HG02623 (cell line): ENCODE results near the gene PTPRO.

Source experiments
- ATAC-seq: cut with Tn5 transposase; IDR thresholded peaks from one replicate; pipeline ENCODE4 v1.9.1; 2021; ENCODE audit warnings: moderate library complexity; ENCODE audit not compliant: unreplicated experiment

PTPRO gene

DNA sequence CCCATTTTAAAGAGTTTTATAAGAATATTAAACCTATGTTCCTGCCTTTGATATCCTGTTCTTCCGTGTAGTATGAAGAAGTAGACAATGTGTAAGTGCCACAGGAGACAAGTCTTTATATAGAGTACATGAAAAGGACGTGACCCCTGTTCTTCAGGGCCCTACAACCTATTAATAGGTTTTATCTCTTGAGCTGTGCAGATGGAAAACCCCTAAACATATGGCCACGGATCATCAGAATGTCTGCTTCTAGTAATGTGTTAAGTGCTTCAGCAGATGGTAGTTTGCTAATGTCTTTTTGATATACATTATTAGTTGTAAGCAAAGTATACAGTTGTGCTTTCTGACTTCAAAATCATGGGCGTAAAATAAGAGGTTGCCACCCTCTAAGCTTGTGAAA lies 228.5 kb downstream of the PTPRO start:
- no peak for ATAC-seq

DNA sequence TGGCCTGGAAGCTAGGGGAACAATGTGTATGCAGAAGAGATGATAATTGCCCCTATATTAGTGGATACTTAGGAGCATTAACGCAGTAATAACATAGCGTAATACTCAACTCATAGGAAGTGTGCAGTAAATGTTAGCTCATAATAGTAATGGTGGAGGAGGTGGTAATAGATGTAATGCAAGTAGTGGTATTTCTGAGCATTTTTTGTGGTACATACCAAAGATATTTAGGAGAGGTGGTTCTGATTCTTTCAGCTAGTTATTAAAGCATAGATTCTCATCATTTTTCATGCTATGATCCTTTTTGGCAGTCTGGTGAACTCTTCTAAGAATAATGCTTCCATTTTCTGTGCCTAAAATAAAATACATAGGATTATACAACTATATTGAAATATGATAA lies 233.1 kb downstream of the PTPRO start:
- ATAC-seq = no peak

DNA sequence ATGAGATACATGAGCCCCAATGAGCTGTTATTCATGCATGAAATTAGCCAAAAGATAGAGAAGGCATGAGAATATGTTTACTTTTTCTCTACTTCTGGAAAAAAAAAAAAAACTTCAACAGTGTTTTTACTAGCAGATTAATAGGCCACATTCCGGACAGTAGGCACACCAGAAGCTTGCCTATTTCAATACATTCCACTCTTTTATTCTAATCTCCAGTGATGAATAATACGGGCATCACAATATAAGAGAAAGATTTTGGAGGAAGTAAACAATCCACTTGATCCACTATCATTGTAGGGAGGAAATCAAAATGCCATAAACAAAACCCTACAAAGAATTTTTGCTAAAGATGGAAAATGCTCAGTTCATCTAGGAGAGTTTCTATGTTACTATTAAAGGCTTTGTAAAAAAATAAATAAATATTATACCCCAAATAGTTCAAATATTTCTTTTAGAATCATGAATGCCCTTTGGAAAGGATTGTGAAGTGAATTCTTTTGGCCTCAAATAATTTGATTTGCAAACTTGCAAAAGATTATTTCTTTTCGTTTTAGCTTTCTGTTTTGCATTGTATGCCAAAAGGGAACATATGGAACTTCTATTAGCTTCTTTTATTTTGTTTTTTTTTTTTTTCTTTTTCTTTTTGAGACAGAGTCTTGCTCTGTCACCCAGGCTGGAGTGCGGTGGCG lies 234.2 kb downstream of the PTPRO start:
- no peak for ATAC-seq

DNA sequence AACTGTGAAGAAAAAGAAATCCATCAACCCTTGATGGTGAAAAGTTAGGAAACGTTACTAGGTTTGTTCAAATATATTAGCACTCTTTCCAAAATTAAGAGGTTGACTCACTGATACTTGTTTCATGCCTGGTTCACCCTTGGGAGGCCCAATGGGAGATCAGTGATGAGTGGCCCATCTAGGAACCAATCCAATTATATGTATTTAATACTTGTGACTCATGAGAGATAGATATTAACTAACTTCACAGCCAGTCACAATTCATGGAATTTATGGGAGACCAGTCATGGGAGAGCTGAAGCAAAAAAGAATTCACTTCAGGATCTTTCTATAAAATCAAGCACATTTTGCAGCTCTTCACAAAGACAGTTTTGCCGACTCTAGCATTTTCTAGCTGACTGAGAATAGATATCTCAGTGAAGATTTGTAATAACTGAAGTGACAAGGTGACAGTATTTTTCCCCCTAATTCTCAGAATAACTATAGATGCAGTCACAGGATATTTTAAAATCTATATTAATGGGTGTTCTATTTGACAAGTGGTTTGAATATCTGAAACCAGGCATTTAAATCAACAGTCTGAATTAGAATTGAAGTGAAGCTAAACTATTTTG lies 236.7 kb downstream of the PTPRO start:
- no peak for ATAC-seq

DNA sequence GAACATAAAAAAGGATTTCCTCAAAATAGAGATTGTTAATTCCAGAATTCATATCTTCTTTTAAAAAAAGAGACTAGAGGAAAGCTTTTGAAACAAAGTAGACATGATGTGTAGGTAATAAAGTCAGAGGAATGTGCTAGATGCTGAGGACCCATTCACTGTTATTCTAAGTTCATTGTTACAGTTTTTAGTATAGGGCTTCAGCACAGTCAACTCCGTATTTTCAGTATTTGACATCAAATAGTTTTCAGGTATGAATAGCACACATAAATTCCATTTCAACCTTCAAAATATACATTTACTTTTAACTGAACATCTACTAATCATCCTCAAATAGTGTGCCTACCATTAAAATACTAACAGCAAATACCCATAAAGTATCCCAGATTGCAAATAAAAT lies 239.1 kb downstream of the PTPRO start:
- no peak for ATAC-seq

DNA sequence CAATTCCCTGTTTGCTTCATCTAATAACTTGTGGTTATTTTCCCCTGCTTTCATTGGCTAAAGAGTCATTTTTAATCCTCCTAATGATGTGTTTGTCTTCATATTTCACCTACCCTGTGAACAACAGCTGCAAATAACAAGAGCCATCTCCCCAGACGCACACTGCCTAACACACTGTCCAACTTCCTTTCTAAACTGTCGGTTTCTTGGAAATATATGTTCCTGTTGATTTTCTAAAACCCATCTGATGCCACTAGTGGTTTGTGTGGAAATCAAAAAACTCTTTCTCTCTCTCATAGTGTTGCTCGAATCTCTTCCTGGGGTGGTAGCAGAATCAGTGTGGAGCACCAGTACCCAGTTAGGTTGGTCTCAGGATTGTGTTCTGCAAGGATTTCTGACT lies 240.0 kb downstream of the PTPRO start:
- no peak for ATAC-seq

DNA sequence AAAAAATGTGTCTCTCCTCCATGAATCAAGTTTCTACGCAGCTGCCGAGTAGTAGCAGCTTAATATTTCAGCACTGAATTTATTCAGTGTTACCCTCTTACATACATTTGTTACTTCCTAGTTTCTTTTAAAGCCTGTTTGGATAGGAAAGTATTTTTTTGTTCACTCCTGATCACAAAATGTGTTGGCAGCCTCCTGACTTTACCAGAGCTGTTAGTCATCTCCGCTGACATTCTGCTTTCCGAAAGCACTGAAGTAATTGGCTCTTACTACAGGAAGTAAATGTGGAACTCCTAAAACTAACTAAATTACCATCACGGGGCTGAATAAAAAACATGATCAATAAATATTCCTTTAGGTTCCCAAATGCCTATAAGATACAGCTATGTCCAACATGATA lies 241.4 kb downstream of the PTPRO start:
- no peak for ATAC-seq

DNA sequence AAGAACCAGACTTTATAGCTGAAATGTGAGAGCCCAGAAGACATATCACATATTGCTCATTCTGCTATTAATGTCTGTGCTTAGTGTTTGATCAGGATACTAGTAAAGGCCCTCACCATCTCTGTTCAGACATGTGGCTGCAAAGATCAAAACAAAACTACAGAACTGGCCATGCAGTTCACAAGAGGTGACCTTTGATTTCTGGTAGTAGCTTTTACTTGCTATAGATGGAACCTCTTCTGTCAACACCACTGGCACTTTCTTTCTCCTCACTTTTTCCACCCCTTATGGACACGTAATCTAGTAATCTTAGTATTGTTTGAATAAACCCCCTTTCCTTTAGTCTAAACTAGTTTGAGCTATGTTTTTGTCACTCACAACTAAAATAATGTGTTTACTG lies 252.0 kb downstream of the PTPRO start:
- ATAC-seq = no peak

DNA sequence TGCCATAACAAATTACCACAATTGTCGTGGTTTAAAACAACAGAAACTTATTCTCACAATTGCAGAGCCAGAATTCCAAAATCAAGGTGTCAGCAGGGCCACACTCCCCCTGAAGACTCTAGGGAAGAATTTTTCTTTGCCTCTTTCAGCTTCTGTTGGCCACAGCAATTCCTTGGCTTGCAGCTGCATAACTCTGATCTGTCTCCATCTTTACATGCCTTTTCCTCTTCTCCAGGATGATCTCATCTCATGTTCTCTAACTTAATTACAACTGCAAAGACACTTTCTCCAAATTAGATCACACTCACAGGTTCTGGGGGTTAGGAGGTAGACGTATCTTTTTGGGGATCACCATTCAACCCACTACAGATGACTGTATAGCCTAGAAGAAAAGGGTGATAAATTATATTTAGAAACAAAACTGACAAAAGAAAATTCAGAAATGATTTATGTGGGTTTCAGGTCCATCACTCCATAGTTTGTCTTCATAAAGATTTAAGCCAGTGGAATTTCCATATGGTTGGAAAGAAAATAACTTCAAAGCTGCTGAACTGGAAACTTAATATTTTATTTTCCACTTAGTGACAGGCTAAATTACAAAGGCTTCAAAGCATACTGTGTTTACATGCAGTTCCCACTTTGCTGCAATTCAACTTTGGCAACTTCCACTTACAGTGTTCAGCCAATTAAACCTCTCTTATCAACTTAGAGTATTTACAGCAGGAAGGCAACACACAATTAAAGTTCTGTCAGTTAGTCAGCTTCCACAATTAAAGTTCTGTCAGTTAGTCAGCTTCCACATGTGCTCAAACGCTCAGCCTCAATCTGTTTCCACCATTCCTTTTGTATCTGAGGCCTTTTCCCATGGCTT lies 253.6 kb downstream of the PTPRO start:
- ATAC-seq = no peak

DNA sequence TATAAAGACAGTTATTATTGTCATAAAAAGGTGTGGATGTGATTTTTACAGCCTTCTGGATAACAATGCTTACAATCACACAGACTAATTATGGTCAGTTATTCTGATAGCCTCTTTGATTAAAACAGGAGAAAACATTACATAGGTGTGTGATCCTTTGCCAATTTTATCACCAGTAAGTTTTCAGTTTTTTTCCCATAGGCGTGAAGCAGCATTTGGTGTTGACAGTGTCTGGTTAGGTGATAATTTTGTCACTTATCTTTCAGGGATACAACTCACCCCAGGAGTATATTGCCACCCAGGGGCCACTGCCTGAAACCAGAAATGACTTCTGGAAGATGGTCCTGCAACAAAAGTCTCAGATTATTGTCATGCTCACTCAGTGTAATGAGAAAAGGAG lies 258.1 kb downstream of the PTPRO start:
- ATAC-seq = no peak

DNA sequence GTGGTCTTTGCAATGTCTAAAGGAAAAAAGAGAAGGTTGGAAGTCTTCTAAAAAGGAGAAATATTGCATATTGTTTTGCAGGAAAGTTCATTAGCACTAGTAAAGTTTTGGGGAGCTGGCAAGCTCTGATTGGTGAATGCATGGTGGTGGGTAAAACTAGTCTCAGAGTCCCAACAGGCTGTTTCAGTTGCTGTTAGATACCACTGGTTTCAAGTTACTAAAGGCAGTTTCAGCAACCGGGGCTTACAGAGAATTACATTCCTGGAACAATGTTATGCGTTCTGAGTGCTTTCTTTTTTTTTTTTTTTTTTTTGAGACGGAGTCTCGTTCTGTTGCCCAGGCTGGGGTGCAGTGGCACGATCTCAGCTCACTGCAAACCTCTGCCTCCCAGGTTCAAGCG lies 258.7 kb downstream of the PTPRO start:
- ATAC-seq = no peak

DNA sequence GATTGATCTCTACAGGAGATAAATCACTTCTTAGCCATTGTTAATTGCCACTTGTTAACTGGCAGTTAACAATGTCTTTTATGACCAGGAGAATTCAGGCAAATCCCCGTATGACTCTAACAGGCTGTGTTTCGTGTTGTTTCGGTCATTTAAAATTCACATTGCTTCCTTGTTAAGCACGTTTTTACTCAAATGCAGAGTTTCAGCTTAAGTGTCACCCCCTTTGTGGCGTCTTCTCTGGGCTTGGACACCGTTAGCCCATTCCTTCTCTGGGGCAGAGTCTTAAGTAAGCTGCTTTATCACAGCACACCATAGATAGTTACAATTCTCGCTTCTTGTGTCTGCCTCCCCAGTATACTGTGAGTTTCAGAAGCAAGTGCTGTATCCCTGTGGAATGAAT lies 261.5 kb downstream of the PTPRO start:
- no peak for ATAC-seq

DNA sequence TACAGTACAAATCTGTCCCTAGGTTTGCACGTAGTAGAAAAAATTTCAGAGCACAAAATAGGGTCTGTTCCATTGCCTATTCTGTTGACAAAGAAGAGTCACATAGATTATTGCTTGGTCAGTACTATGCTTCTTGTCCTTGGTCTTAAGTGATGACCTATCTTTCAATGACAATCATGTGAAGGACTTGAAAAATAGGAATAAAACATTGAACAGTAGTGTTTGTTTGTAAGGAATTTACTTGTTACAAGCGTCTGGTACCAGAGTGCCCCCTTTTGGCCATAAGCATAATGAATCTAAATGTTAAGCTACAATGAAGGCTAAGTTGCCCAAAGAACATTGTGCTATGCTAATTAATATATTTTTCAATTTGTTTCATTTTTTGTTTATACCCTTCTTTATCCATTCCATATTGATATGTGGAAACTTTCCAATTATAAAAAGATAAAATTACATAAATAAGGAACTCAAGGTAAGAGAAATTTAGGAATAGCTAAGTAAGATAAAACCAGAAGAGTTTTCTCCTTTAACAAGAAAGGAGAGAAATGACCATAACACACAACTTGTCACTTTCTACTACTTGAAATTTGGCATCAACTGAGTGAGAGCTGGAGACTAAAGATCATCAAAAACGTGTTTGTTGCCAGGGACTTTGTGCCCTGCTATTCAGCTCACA lies 262.2 kb downstream of the PTPRO start:
- ATAC-seq = no peak

DNA sequence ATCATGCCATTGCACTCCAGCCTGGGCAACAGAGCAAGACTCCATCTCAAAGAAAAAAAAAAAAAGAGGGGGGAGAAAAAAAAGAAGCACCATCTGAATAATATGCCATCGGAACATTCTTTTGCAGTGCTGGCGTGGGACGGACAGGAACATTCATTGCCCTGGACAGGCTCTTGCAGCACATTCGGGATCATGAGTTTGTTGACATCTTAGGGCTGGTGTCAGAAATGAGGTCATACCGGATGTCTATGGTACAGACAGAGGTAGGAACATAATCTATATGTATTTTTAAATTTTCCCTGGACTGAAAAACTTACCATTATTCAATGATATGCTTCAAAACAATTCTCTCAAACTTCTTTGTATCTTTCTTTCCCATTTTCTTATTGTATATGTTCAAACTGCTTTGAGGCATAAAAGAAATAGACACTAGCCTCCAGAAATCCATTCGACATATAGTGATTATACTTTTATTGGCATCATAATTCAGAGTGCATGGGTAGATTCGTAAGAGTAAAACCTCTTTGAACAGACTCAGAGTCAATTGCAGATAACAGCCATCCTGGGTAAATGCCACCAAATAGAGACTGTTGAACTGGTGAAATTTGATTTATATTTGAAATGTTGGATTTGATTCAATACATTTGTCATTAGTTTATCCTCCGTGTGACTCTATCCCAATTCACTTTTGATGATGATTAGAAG lies 267.2 kb downstream of the PTPRO start:
- ATAC-seq = no peak

DNA sequence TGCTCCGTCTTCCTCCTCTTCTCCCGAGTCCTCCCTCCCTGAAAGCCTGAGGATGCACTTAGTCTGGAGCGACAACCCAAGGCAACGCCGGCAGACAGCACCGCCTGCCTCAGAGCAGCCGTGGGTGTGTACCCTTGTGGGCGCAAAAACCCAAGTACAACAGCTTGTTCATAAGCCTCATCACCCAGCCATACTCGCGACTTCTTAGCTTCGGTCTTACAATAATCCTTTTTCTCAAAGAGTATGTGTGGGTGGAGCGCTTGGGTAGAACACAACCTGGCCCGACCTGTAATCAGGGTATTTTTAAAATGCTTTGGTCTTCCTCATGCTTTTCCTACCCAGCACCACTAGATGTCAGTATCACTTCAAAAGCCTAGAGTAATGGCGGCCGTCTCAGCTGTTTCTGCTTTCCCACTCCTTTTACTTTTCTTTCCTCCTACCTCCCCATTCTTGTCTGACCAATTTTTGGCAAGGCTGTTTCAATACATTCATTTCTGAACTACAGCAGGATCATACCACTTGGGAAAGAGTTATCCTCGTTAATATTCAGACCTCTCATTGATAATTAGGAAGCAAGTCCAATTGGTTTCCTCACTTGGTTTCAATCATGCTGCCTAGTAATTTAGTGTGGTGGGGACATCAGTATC lies 268.0 kb downstream of the PTPRO start:
- ATAC-seq = peak; percentile 97

DNA sequence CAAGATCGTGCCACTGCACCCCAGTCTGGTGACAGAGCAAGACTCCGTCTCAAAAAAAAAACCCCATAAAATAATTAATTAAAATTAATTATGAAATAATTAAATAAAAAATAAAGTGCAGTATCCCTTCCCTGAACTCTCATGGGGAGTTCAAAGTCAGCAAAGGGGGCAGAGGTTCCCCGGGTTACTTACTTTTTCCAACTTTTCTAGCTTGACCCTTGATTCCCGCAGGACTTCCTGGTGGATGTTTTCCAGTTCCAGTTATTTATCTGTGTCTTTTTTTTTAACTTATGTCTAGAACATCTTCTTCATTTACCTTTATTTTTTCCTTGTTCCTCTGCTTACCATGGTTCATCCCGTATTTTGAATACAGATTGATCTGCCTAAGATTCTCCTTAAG lies 269.5 kb downstream of the PTPRO start:
- ATAC-seq = no peak

DNA sequence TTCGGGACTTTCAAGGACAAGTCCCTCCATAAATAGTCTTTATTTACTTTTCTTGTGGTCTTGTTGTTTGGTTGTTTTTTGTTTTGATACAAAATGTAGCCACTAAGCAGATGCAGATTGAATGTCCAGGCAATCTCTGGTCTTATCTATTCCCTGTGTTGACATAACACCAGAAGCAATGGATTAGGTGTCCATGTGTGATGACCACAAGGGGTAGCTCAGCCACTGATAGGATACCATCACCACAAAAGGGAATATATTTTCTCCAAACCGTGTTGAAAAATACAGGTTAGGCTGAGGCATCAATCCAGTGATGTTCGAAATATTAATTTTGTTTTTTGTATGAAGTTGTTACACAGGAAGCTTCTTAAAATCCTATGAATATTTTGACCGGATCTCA lies 270.6 kb downstream of the PTPRO start:
- no peak for ATAC-seq

DNA sequence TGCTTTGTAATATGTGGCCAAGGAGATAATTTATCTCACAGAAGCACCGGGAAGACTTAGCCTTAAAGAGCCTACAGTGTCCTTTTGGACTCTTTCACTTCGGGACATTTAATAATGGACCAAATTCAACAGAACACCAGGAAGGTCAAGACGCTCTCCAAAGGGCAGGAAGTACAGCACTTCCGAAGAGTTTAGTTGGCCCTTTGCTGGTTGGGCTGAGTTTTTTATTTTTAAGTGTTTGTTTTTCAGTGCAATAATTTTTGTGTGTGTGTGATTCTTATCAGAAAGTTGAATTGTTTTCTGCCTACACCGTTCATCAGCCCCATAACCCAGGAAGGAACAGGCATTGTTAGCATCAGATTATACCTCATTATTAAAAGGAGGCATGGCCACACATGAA lies 273.9 kb downstream of the PTPRO start:
- no peak for ATAC-seq

DNA sequence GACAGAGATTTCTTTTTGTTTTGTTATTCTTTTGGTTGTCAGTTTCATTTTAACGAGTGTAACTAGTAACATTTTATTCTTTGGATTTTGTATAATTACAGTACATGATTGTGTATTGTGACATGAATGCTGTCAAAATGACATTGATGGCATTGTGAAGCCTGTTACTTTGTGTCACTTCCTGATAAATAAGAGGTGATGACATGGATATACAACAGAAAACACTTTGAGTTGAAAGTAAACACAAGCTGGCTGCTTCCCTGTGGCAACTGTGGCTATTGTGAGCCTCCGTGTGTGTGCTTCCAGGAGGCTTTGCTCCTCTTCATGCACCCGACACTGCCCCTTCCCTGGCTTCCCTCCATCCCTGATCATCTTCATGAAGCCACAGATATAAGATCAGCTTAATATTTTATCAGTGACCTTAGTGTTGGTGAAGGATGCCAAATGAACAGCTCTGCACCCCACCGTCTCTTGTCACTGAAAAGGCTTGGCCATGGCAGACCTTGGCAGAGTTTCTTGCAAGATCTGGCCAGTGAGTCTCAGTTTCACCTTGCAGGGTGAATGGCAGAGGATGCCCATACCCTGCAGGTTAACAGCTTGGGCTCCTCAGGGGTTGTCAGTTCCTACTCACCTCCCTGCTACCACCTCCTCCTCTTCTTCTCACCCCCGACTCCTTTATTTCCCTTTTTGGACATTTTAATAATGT lies 275.0 kb downstream of the PTPRO start:
- no peak for ATAC-seq
